MCF 10A (cell line): ENCODE measurements around the gene LRRN2. TPM values are rescaled to one million over a fixed set of nuclear protein-coding genes. Genes with fewer than 3 reads are reported as not detected.

Source experiments
- BruUV-seq: library from RNA; stranded (reverse); fragments of 400-500 nt; replicated peaks from 2 replicates; lab custom pipeline; 2021; lab: Mats Ljungman, UMichigan
- CTCF ChIA-PET: fragments of 300-600 bp; sonication (Branson Sonifier 250); formaldehyde crosslinking; extraction: SDS; loops from one replicate; lab custom pipeline; 2021; ENCODE audit warnings: antibody characterized with exemption, inconsistent platforms; lab: Yijun Ruan, JAX
- POLR2A ChIA-PET: fragments of 300-600, 350-650 bp; sonication (Branson Sonifier 250); formaldehyde crosslinking; extraction: SDS; loops from one replicate; lab custom pipeline; 2020; ENCODE audit warnings: antibody characterized with exemption, inconsistent platforms; lab: Yijun Ruan, JAX
- DNase-seq: peaks from one replicate; pipeline ENCODE4 v3.0.0-alpha.2; 2018; ENCODE audit not compliant: unreplicated experiment
- H3K27ac Mint-ChIP-seq: one replicate; pipeline ENCODE4 v1.8.0; 2022; ENCODE audit warnings: mild to moderate bottlenecking, low read depth, mixed read lengths; ENCODE audit not compliant: unreplicated experiment
- H3K27me3 Mint-ChIP-seq: one replicate; pipeline ENCODE4 v1.8.0; 2022; ENCODE audit warnings: mixed read lengths; ENCODE audit not compliant: insufficient read depth, unreplicated experiment
- H3K36me3 Mint-ChIP-seq: one replicate; pipeline ENCODE4 v1.8.0; 2022; ENCODE audit warnings: mild to moderate bottlenecking, moderate library complexity, mixed read lengths; ENCODE audit not compliant: insufficient read depth, unreplicated experiment
- H3K4me1 Mint-ChIP-seq: one replicate; pipeline ENCODE4 v1.8.0; 2022; ENCODE audit warnings: mixed read lengths; ENCODE audit not compliant: insufficient read depth, unreplicated experiment
- H3K4me3 Mint-ChIP-seq: one replicate; pipeline ENCODE4 v1.8.0; 2022; ENCODE audit warnings: mild to moderate bottlenecking, moderate library complexity, mixed read lengths; ENCODE audit not compliant: unreplicated experiment
- H3K9me3 Mint-ChIP-seq: one replicate; pipeline ENCODE4 v1.8.0; 2022; ENCODE audit warnings: mixed read lengths; ENCODE audit not compliant: unreplicated experiment
- intact Hi-C: fragments of 100-400 bp; cut with micrococcal nuclease; formaldehyde crosslinking; loops from 2 replicates; pipeline ENCODE4 v1.14.1; 2022
- total RNA-seq: library from RNA; stranded (reverse); gene quantifications from 2 replicates; pipeline ENCODE4 v1.2.3, GENCODE V29; 2022
- TF ChIP-seq, protein P1 (sequence below): fragments of 200-600 bp; IDR thresholded peaks from one replicate; pipeline ENCODE4 v1.8.0; 2022; ENCODE audit warnings: antibody characterized with exemption, mild to moderate bottlenecking; ENCODE audit not compliant: unreplicated experiment

The LRRN2 gene
- total RNA-seq, 1 experiment from 2014 or later: not detected

GRCh38 chr1:204617256-204618147, 68.0 kb downstream of the LRRN2 start:
- H3K27me3 Mint-ChIP-seq: peaks cover 42% of the 10 kb centered on the region
- intact Hi-C loops: no loop called here
- ChIA-PET POLR2A (no interaction called here), CTCF (interaction anchor here (0.6 to 1.9 kb wide), 4 partner anchors 25 to 832 kb away, joined by 3 to 10 read pairs (median 5); no protein-coding TSS in a partner anchor)
- H3K9me3 Mint-ChIP-seq: no peaks in the 10 kb centered on the region
- no TSS peak for BruUV-seq
- DNase-seq: no peak
- H3K4me3 Mint-ChIP-seq: no peak overlapping the region
- TF ChIP-seq, protein P1, sequence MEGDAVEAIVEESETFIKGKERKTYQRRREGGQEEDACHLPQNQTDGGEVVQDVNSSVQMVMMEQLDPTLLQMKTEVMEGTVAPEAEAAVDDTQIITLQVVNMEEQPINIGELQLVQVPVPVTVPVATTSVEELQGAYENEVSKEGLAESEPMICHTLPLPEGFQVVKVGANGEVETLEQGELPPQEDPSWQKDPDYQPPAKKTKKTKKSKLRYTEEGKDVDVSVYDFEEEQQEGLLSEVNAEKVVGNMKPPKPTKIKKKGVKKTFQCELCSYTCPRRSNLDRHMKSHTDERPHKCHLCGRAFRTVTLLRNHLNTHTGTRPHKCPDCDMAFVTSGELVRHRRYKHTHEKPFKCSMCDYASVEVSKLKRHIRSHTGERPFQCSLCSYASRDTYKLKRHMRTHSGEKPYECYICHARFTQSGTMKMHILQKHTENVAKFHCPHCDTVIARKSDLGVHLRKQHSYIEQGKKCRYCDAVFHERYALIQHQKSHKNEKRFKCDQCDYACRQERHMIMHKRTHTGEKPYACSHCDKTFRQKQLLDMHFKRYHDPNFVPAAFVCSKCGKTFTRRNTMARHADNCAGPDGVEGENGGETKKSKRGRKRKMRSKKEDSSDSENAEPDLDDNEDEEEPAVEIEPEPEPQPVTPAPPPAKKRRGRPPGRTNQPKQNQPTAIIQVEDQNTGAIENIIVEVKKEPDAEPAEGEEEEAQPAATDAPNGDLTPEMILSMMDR: no peak
- H3K27ac Mint-ChIP-seq: no peak overlapping the region
- no peaks in the 10 kb centered on the region for H3K4me1 Mint-ChIP-seq
- H3K36me3 Mint-ChIP-seq: no peaks in the 10 kb centered on the region

GRCh38 chr1:204616641-204617040, 68.9 kb downstream of the LRRN2 start:
- TF ChIP-seq, protein P1: no peak
- no TSS peak for BruUV-seq
- CTCF ChIA-PET: interaction anchor here (0.7 kb wide), 1 partner anchor 833 kb away, joined by 6 read pairs; no protein-coding TSS in a partner anchor
- no peaks in the 10 kb centered on the region for H3K9me3 Mint-ChIP-seq
- no peak overlapping the region for H3K27ac Mint-ChIP-seq
- intact Hi-C loops: no loop called here
- DNase-seq: no peak
- POLR2A ChIA-PET: no interaction called here
- H3K4me3 Mint-ChIP-seq: no peak overlapping the region
- no peaks in the 10 kb centered on the region for H3K4me1 Mint-ChIP-seq
- no peaks in the 10 kb centered on the region for H3K36me3 Mint-ChIP-seq
- peaks cover 50% of the 10 kb centered on the region for H3K27me3 Mint-ChIP-seq

GRCh38 chr1:204615881-204616280, 69.7 kb downstream of the LRRN2 start:
- CTCF ChIA-PET: interaction anchor here (0.7 to 2.4 kb wide), 5 partner anchors 50 to 191 kb away, joined by 3 to 22 read pairs (median 4); no protein-coding TSS in a partner anchor
- intact Hi-C loops: no loop called here

DNA sequence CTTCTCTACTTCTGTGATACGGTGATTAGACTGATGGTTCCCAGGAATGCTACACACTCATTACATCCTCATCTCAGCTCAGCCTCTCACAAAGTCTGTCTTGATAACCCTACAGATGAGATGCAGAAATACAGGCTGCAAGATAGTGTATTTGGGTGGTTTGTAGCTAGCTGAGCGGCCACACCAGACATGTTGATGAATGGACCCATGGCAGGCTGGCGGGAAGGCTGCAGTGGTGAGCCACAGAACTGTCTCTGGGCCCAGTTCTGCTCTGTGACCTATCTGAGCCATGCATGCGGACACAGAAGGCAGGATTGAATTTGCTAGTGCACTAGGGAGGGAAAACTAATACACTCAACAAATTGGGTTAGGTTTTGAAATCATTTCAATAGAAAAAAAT, 71.9 kb downstream of the LRRN2 start:
- H3K27me3 Mint-ChIP-seq: peaks cover 77% of the 10 kb centered on the region
- no peaks in the 10 kb centered on the region for H3K36me3 Mint-ChIP-seq
- no peaks in the 10 kb centered on the region for H3K4me1 Mint-ChIP-seq
- TF ChIP-seq, protein P1: no peak
- H3K27ac Mint-ChIP-seq: no peak overlapping the region
- no peaks in the 10 kb centered on the region for H3K9me3 Mint-ChIP-seq
- no peak overlapping the region for H3K4me3 Mint-ChIP-seq
- intact Hi-C loops: no loop called here
- BruUV-seq: no TSS peak
- DNase-seq: no peak
- POLR2A ChIA-PET: interaction anchor here (0.5 kb wide), 1 partner anchor 206 kb away, joined by 3 read pairs; no protein-coding TSS in a partner anchor
- CTCF ChIA-PET: interaction anchor here (1.3 to 2.4 kb wide), 3 partner anchors 9 to 194 kb away, joined by 6 to 22 read pairs (median 8); no protein-coding TSS in a partner anchor

More at GRCh38 chr1:204615881-204616280, 69.7 kb downstream of the LRRN2 start:
- TF ChIP-seq, protein P1: no peak
- BruUV-seq: no TSS peak
- no peak overlapping the region for H3K27ac Mint-ChIP-seq
- POLR2A ChIA-PET: no interaction called here
- no peaks in the 10 kb centered on the region for H3K9me3 Mint-ChIP-seq
- DNase-seq: no peak
- H3K36me3 Mint-ChIP-seq: no peaks in the 10 kb centered on the region
- peaks cover 55% of the 10 kb centered on the region for H3K27me3 Mint-ChIP-seq
- H3K4me1 Mint-ChIP-seq: no peaks in the 10 kb centered on the region
- H3K4me3 Mint-ChIP-seq: no peak overlapping the region
